Adrenal gland (tissue), 12 donors: ENCODE measurements around the gene DENND5A. TPM values are rescaled to one million over a fixed set of nuclear protein-coding genes. Genes with fewer than 3 reads are reported as not detected.

ENCODE experiments used
- DNase-seq, 7 donors: peaks; one replicate each; pipeline ENCODE4 v3.0.0-alpha.2; 2019 to 2020
- H3K27ac ChIP-seq, 5 donors: fragments of 200-600 bp; sonication (generic) in 4 of 5; 1 replicate in 3 of 5; 2 replicates in 2 of 5; pipeline versions ENCODE4 v1.5.1 to v1.8.0; 2016 to 2020; ENCODE audit warnings: mild to moderate bottlenecking in 1 of 5
- H3K27me3 ChIP-seq: fragments of 200-600 bp; 2 replicates; pipeline ENCODE4 v1.8.0; 2021
- H3K36me3 ChIP-seq, 2 donors: fragments of 200-600 bp; replicated peaks in 1 of 2; 1 replicate in 1 of 2; 2 replicates in 1 of 2; pipeline versions ENCODE4 v1.5.1 to v1.8.0; 2018 to 2022
- H3K4me1 ChIP-seq, 2 donors: fragments of 200-600 bp; replicated peaks in 1 of 2; 1 replicate in 1 of 2; 2 replicates in 1 of 2; pipeline versions ENCODE4 v1.5.1 to v1.8.0; 2018 to 2021
- H3K4me3 ChIP-seq, 4 donors: fragments of 200-600 bp; sonication (generic) in 3 of 4; one replicate each; pipeline ENCODE4 v1.5.1; 2016 to 2018
- H3K9me3 ChIP-seq, 3 donors: fragments of 200-600 bp; sonication (generic) in 1 of 3; replicated peaks in 1 of 3; 1 replicate in 2 of 3; 2 replicates in 1 of 3; pipeline versions ENCODE4 v1.5.1 to v1.8.0; 2016 to 2021
- POLR2A ChIP-seq, 2 donors: fragments of 450-650 bp; IDR thresholded peaks; one replicate each; pipeline ENCODE4 v1.6.1; 2017; ENCODE audit warnings: antibody characterized with exemption in 2 of 2, mild to moderate bottlenecking in 2 of 2, moderate library complexity in 1 of 2
- WGBS, 4 donors: extraction: QIAGEN DNeasy Blood & Tissue Kit in 2 of 4; methylation state at CpG; one replicate each; pipeline versions ENCODE4 v1.1.5 to v1.1.7; 2013 to 2017; 5-methylcytosine and 5-hydroxymethylcytosine counted together
- intact Hi-C, 2 donors: fragments of 100-400 bp; cut with DNase I; formaldehyde crosslinking; loops; one replicate each; pipeline versions ENCODE4 v1.14.1 to v1.15.0; 2022 to 2023
- polyA plus RNA-seq, 3 donors: library from polyadenylated mRNA; stranded (reverse); fragments of 200-250 nt in 2 of 3; fragments of 350-450 nt in 1 of 3; fragmentation: Illumina TruSeq in 1 of 3; extraction: RNeasy Lipid Tissue Mini Kit (QIAGEN cat#74804) in 1 of 3; gene quantifications; one replicate each; pipeline ENCODE4 v1.2.3, GENCODE V29; 2013 to 2014
- total RNA-seq, 9 donors: library from RNA; depleted of rRNA in 4 of 9; stranded (reverse); fragments of >200 nt in 4 of 9; fragments of 120-200 nt in 1 of 9; fragmentation: NEBNext Ultra II Directional in 1 of 9; extraction: Animal tissue kit (Norgen Biotek cat#: 25700) in 1 of 9; gene quantifications; one replicate each; pipeline versions ENCODE4 v1.1.0 to v1.2.4, GENCODE V29; 2013 to 2023
- TF ChIP-seq, protein P1 (sequence below), 6 experiments: fragments of 450-650 bp in 4 of 6; fragments of 200-600 bp in 2 of 6; sonication (generic) in 1 of 6; IDR thresholded peaks; 1 replicate in 5 of 6; 2 replicates in 1 of 6; pipeline versions ENCODE4 v1.5.1 to v1.8.0; 2016 to 2021; ENCODE audit warnings: antibody characterized with exemption in 6 of 6, mild to moderate bottlenecking in 2 of 6, moderate library complexity in 1 of 6
- donor health status: healthy with polysubstance abuse.
- donor health status: Bipolar disorder and iron deficiency.
- donor health status: DM: yes; HTN: yes; CAD: no.
- donor health status: DM: no; HTN: no; CAD: no.
- donor health status: DM: no; HTN: no; CAD: no.
- donor health status: DM: yes; HTN: yes; CAD: no.

The DENND5A gene
- total and polyA plus RNA-seq, 12 donors: 26.8 to 75.4 (median 62.8) TPM

DNA sequence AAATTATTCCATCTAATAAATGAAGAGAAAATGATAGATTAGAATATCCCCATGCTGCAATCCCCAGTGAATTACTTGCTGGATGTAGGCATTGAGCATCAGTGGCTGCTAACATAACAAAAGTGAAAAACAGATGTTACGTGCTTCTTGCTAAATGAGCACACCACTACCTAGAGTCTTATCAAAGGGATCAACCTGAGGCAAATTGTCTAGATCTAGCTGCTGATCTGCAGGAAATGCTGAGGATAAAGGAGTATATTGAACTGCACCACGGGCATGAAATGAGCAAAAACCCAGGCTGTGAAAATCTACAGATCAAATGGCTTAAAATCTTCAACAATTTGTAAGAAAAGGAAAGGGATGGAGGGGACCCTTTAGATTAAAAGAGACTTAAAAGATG is 128.4 kb downstream of the DENND5A start:
- Histone ChIP-seq H3K27ac (no peak overlapping the region), H3K4me1 (peaks cover 0 to 29% of the 10 kb centered on the region in 2 donors), H3K27me3 (no peaks in the 10 kb centered on the region), H3K9me3 (no peaks in the 10 kb centered on the region), H3K36me3 (peaks cover 0 to 10% of the 10 kb centered on the region in 2 donors), H3K4me3 (no peak overlapping the region)
- intact Hi-C loops: loop anchor here (5.0 kb wide), 2 partner anchors 119 to 224 kb away; partner anchors contain the start of gene AKIP1 (in 1 of the 2)
- DNase-seq: no peak
- WGBS, 4 donors: 88 to 99% (median 95%) methylated on average over 2 of the region's 2 CpGs
- TF ChIP-seq, protein P1, sequence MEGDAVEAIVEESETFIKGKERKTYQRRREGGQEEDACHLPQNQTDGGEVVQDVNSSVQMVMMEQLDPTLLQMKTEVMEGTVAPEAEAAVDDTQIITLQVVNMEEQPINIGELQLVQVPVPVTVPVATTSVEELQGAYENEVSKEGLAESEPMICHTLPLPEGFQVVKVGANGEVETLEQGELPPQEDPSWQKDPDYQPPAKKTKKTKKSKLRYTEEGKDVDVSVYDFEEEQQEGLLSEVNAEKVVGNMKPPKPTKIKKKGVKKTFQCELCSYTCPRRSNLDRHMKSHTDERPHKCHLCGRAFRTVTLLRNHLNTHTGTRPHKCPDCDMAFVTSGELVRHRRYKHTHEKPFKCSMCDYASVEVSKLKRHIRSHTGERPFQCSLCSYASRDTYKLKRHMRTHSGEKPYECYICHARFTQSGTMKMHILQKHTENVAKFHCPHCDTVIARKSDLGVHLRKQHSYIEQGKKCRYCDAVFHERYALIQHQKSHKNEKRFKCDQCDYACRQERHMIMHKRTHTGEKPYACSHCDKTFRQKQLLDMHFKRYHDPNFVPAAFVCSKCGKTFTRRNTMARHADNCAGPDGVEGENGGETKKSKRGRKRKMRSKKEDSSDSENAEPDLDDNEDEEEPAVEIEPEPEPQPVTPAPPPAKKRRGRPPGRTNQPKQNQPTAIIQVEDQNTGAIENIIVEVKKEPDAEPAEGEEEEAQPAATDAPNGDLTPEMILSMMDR (IDR thresholded peaks at IDR 0.05): no peak
- no peak for TF ChIP-seq POLR2A (IDR thresholded peaks at IDR 0.05)

DNA sequence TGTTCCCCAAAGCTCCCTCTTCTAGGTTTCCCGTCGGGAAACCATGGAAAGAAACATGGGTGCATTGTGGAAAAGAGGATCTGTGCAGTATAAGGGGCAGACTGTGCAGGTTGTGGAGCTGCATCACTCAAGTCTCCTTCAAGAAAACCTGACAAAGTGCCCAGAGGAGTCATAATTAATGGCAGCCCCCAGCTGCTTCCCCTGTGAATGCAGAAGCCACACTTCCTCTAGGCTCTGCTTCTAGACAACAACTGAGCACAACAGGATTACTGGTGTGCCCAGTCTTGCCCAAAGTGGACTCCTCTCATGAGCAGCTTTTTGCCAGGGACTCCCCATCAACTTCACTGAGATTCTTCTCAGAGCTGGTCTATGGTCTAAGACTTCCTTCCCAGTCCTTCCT is 131.2 kb downstream of the DENND5A start:
- DNase-seq: no peak
- Histone ChIP-seq H3K4me1 (peaks cover 0 to 18% of the 10 kb centered on the region in 2 donors), H3K27me3 (no peaks in the 10 kb centered on the region), H3K36me3 (no peaks in the 10 kb centered on the region), H3K4me3 (no peak overlapping the region), H3K27ac (no peak overlapping the region), H3K9me3 (no peaks in the 10 kb centered on the region)
- intact Hi-C loops: loop anchor here in 1 of 2 donors (5.0 kb wide), 1 partner anchor 212 kb away; no protein-coding TSS in a partner anchor
- WGBS, 4 donors: 88 to 100% (median 99%) methylated on average over 2 of the region's 2 CpGs
- no peak for TF ChIP-seq POLR2A (IDR thresholded peaks at IDR 0.05)
- TF ChIP-seq, protein P1 (IDR thresholded peaks at IDR 0.05): no peak

DNA sequence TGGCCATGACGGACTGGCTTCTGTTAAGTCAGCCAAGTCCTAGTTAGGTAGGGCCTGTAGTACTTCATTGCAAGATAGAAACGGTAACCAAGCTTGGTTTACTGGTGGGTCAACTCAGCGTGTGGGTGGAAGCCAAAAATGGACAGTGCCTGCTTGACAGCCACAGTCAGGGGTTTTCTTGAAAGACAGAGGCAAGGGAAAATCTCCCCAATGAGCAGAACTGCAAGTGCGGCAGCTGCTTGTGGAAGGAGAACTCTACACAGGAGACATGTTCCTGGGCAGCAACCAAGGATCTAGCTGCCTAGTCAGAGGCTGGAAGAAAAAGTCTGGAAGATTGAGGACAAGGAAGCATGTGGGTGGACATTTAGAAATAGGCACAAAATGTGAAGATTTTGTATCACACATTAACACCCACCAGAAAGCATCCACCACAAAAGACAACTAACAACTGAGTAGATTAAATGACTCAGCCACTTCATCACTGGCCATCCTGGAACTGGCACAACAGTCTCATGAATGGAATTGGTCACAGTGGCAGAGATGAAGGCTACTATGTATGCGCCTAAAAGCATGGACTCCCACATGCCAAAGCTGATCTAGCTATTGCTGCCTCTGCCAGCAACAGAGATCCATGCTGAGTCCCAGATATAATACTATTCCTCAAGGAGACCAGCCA is 132.8 kb downstream of the DENND5A start:
- H3K36me3 ChIP-seq: no peaks in the 10 kb centered on the region
- no peak overlapping the region for H3K27ac ChIP-seq
- H3K4me3 ChIP-seq: no peak overlapping the region
- TF ChIP-seq POLR2A (IDR thresholded peaks at IDR 0.05): no peak
- TF ChIP-seq, protein P1 (IDR thresholded peaks at IDR 0.05): no peak
- peaks cover 0 to 4% of the 10 kb centered on the region in 2 donors for H3K4me1 ChIP-seq
- no peak for DNase-seq
- no peaks in the 10 kb centered on the region for H3K9me3 ChIP-seq
- intact Hi-C loops: loop anchor here in 1 of 2 donors (5.0 kb wide), 1 partner anchor 210 kb away; no protein-coding TSS in a partner anchor
- H3K27me3 ChIP-seq: no peaks in the 10 kb centered on the region
- WGBS, 4 donors: 94 to 96% (median 95%) methylated on average over 4 to 5 of the region's 5 CpGs

DNA sequence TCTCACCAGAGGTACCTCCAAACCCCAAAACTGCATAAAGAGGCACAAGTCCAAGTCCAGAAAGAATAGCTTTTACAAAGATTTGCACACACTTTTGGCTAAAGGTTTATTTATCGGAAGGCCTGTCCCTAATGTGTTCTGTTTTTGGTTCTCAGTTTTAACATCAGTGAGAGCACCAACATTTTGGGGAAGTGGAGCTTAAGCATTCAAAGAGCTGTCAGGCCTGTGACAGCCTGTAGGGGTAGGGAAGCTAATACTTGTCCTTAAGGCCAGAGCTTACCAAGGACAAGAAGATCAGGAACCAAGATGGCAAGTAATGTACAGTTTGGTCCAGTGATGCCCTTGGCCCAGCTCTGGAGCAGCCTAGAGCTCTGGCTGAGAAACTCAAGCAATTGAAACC is 134.9 kb downstream of the DENND5A start:
- WGBS, 4 donors: 83 to 91% (median 84%) methylated on average over 1 of the region's 1 CpG
- no peaks in the 10 kb centered on the region for H3K36me3 ChIP-seq
- no peaks in the 10 kb centered on the region for H3K4me1 ChIP-seq
- no peak overlapping the region for H3K4me3 ChIP-seq
- TF ChIP-seq, protein P1 (IDR thresholded peaks at IDR 0.05): no peak
- TF ChIP-seq POLR2A (IDR thresholded peaks at IDR 0.05): no peak
- no peaks in the 10 kb centered on the region for H3K9me3 ChIP-seq
- DNase-seq: no peak
- H3K27me3 ChIP-seq: no peaks in the 10 kb centered on the region
- no peak overlapping the region for H3K27ac ChIP-seq
- intact Hi-C loops: loop anchor here in 1 of 2 donors (5.0 kb wide), 1 partner anchor 208 kb away; no protein-coding TSS in a partner anchor
